A549 (cell line): ENCODE results near the gene AUTS2. TPM values are rescaled to one million over a fixed set of nuclear protein-coding genes. Genes with fewer than 3 reads are reported as not detected.

Experiments
- ATAC-seq, 2 experiments: fragments of 200-7000 bp in 1 of 2; fragments of >200 bp in 1 of 2; cut with Nextera tagmentation in 1 of 2; cut with Tn5 transposase in 1 of 2; 3 replicates each; pipeline versions ENCODE4 v1.8.0 to v1.9.1; 2018 to 2020; ENCODE audit warnings: mild to moderate bottlenecking in 1 of 2, moderate library complexity in 1 of 2
- CTCF ChIA-PET: fragments of 300-600 bp; sonication (Branson Sonifier 250); formaldehyde crosslinking; extraction: SDS; loops from one replicate; lab custom pipeline; 2021; ENCODE audit warnings: antibody characterized with exemption, inconsistent platforms; lab: Yijun Ruan, JAX
- POLR2A ChIA-PET: fragments of 350-600 bp; formaldehyde crosslinking; extraction: SDS; loops from one replicate; lab custom pipeline; 2021; ENCODE audit warnings: antibody characterized with exemption, inconsistent platforms; lab: Yijun Ruan, JAX
- DNase-seq, 2 experiments: peaks; one replicate each; pipeline versions ENCODE4 v3.0.0 to v3.0.0-alpha.2; 2011 to 2016; ENCODE audit warnings: low read depth in 1 of 2, low spot score in 1 of 2
- FAIRE-seq: peaks from 2 replicates; lab custom pipeline; 2011; peaks lifted over from hg19 to GRCh38; lab: Jason Lieb, UNC
- H3K27ac ChIP-seq, 2 experiments: fragments of >200 bp; sonication (Bioruptor Twin); formaldehyde crosslinking; 3 replicates each; pipeline ENCODE4 v1.5.1; 2016 to 2017
- H3K4me1 ChIP-seq: fragments of >200 bp; sonication (Bioruptor Twin); formaldehyde crosslinking; 3 replicates; pipeline ENCODE4 v1.6.1; 2016
- H3K4me2 ChIP-seq: fragments of >200 bp; sonication (Bioruptor Twin); formaldehyde crosslinking; 3 replicates; pipeline ENCODE4 v1.6.1; 2016
- H3K4me3 ChIP-seq: fragments of >200 bp; sonication (Bioruptor Twin); formaldehyde crosslinking; 3 replicates; pipeline ENCODE4 v1.5.1; 2016
- H3K9me3 ChIP-seq: fragments of >200 bp; sonication (Bioruptor Twin); formaldehyde crosslinking; 3 replicates; pipeline ENCODE4 v1.6.1; 2016
- EHMT2 ChIP-seq: fragments of 200-600 bp; sonication (generic); IDR thresholded peaks from 2 replicates; pipeline ENCODE4 v1.6.1; 2016; ENCODE audit warnings: antibody characterized with exemption, low read depth, mild to moderate bottlenecking, moderate library complexity
- ESRRA ChIP-seq: fragments of 150-350 bp; IDR thresholded peaks from 2 replicates; pipeline ENCODE4 v1.6.1; 2014; ENCODE audit warnings: mild to moderate bottlenecking, low read length, borderline replicate concordance
- GATA3 ChIP-seq: IDR thresholded peaks from 2 replicates; pipeline ENCODE4 v1.6.1; 2012; ENCODE audit warnings: borderline replicate concordance
- HDAC2 ChIP-seq: fragments of 200-600 bp; sonication (generic); IDR thresholded peaks from 2 replicates; pipeline ENCODE4 v1.6.1; 2016
- HOXA7 ChIP-seq: fragments of 250-450 bp; sonication (Bioruptor Pico); IDR thresholded peaks from 2 replicates; pipeline ENCODE4 v1.5.0; 2020; ENCODE audit warnings: mild to moderate bottlenecking, moderate library complexity
- HOXB13 ChIP-seq: fragments of 250-450 bp; sonication (Bioruptor Pico); IDR thresholded peaks from 2 replicates; pipeline ENCODE4 v1.5.0; 2020; ENCODE audit warnings: low read depth, mild to moderate bottlenecking, moderate library complexity
- JUNB ChIP-seq: fragments of >200 bp; sonication (Bioruptor Twin); formaldehyde crosslinking; IDR thresholded peaks from 2 replicates; pipeline ENCODE4 v1.6.1; 2016
- KDM1A ChIP-seq: fragments of 200-600 bp; sonication (generic); IDR thresholded peaks from 2 replicates; pipeline ENCODE4 v1.6.1; 2016; ENCODE audit warnings: low read depth, mild to moderate bottlenecking
- MAFK ChIP-seq: fragments of 450-650 bp; IDR thresholded peaks from 2 replicates; pipeline ENCODE4 v1.6.1; 2014; ENCODE audit not compliant: partially characterized antibody
- NFE2L2 ChIP-seq: fragments of 150-350 bp; conservative IDR thresholded peaks from 2 replicates; pipeline ENCODE4 v1.6.1; 2014; ENCODE audit warnings: low read length
- RCOR1 ChIP-seq: fragments of 150-350 bp; IDR thresholded peaks from 2 replicates; pipeline ENCODE4 v1.6.1; 2014; ENCODE audit warnings: antibody characterized with exemption, low read length, low read depth
- SMC3 ChIP-seq: fragments of >200 bp; sonication (Bioruptor Twin); formaldehyde crosslinking; IDR thresholded peaks from 3 replicates; pipeline ENCODE4 v1.6.1; 2018; ENCODE audit warnings: inconsistent platforms
- TFCP2L1 ChIP-seq: fragments of 250-450 bp; sonication (Bioruptor Pico); IDR thresholded peaks from 2 replicates; pipeline ENCODE4 v1.5.0; 2021; ENCODE audit warnings: mild to moderate bottlenecking
- ZC3H11A ChIP-seq: fragments of 450-650 bp; IDR thresholded peaks from 2 replicates; pipeline ENCODE4 v1.6.1; 2014; ENCODE audit warnings: antibody characterized with exemption, mild to moderate bottlenecking
- WGBS: methylation state at CpG from one replicate; pipeline ENCODE4 v1.1.6; 2017; ENCODE audit errors: missing lambda C conversion rate; 5-methylcytosine and 5-hydroxymethylcytosine counted together
- polyA plus RNA-seq, 4 experiments: library from polyadenylated mRNA; depleted of rRNA in 3 of 4; stranded (reverse); fragments of >200 nt; fragmentation: RNase III in 1 of 4; extraction: RNeasy Plus Mini Kit Qiagen cat#74134 plus additional on column Dnase treatment in 1 of 4; gene quantifications; 2 replicates in 3 of 4; 3 replicates in 1 of 4; pipeline ENCODE4 v1.2.3, GENCODE V29; 2011 to 2017
- TF ChIP-seq, protein P1 (sequence below): fragments of 200-600 bp; sonication (generic); IDR thresholded peaks from 2 replicates; pipeline ENCODE4 v1.6.1; 2016; ENCODE audit warnings: antibody characterized with exemption, mild to moderate bottlenecking, moderate library complexity
- TF ChIP-seq, protein P2 (sequence below): fragments of 450-650 bp; IDR thresholded peaks from 2 replicates; pipeline ENCODE4 v1.6.1; 2014; ENCODE audit warnings: antibody characterized with exemption
- TF ChIP-seq, protein P3 (sequence below): fragments of >200 bp; sonication (Bioruptor Twin); formaldehyde crosslinking; IDR thresholded peaks from 3 replicates; pipeline ENCODE4 v1.6.1; 2016
- TF ChIP-seq, protein P4 (sequence below): IDR thresholded peaks from 2 replicates; pipeline ENCODE4 v1.6.1; 2012; ENCODE audit warnings: low read depth, borderline replicate concordance
- TF ChIP-seq, protein P5 (sequence below): IDR thresholded peaks from 2 replicates; pipeline ENCODE4 v1.6.1; 2012
- TF ChIP-seq, protein P6 (sequence below): fragments of 250-450 bp; sonication (Bioruptor Pico); IDR thresholded peaks from 2 replicates; pipeline ENCODE4 v1.5.0; 2021; ENCODE audit warnings: mild to moderate bottlenecking, moderate library complexity, borderline replicate concordance
- TF ChIP-seq, protein P7 (sequence below): IDR thresholded peaks from 2 replicates; pipeline ENCODE4 v1.6.1; 2012

The AUTS2 gene
- polyA plus RNA-seq, 2 of the 4 experiments (the other 2 are of a cell fraction) = 1.6 to 3.6 TPM

DNA sequence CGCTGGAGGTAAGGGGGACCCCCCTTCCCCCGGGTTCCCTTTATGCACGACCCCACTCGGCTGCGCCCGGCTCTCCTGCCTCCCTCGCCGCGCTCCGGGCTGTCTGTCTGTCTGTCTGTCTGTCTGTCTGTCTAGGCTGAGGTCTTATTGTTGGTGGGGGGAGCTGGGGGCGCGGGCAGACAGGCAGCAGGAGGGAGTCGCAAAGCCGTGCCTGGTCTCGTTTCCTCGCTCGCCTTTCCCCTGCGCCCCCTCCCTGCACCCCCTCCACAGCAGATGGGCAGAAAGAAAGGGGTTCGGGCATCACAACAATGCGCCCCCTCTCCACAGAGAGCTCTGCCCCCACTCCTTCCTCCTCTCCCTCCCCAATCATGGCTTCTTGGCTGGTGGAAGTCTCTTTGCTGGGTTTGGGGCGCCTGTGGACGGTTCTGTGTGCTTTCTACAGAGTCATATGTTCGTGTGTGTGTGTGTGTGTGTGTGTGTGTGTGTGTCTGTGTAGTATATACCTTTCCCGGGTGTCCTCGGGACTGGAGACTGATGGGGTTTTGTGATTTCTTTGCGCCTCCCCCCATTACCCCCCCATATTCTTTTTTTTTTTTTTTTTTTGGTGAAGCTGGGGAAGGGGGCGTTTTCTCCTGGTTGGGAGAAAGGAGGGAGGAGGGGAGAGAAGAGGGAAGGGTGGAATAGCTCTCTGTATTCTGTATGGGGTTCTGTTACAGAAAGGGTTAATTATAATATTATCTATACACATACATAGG is 1.9 kb downstream of the AUTS2 start:
- H3K9me3 ChIP-seq = no peaks in the 10 kb centered on the region
- POLR2A ChIA-PET = interaction anchor here (0.6 kb wide), 3 partner anchors 14 to 1046 kb away, joined by 3 to 9 read pairs (median 4); no protein-coding TSS in a partner anchor

DNA sequence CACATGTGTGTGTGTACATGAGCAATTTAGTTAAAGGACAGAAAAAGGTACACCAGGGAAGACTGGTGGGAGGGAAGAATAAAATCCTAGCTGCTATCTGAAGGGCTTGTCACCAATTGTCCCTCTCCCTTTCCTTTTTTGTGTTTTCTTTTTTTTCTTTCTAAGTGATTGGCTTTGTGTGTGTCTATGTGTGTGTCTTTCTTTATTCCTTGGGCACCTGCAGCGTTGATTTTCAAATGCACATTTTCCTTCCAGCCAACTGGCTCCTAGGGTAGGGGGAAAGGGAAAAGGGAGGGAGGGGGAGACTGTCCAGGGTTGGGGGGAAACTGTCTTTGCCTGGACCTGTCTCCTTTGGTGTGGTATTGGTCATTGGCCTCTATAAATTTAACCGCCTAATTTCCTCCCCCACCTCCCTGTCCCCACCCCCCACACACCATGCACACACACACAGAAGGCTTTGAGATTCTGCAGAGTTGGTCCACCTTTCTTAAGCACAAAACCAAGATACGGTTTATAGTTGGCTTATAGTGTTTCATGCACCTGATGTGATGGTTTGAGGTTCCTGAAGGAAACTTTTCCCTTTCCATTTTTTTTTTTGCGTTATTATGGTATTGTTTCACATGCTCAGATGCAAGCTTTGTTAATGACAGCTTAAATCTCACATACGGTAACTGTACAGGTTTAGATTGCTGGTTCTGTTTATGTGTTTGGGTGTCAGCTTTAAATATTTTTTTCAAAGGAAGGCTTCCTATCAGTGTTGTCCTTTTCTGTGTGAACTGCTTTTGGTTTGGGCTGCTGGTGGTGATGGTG is 2.6 kb downstream of the AUTS2 start:
- no peak for FAIRE-seq
- peak overlapping the region; percentile 92; the same call in 2 of the 3 replicates for H3K4me3 ChIP-seq
- no peaks in the 10 kb centered on the region for H3K9me3 ChIP-seq
- no peak for DNase-seq
- 78% methylated on average over 5 of the region's 5 CpGs for WGBS
- H3K4me1 ChIP-seq = peaks cover 12% of the 10 kb centered on the region; the same call in 2 of the 3 replicates
- H3K4me2 ChIP-seq = peak overlapping the region; percentile 99
- POLR2A ChIA-PET = interaction anchor here (0.6 kb wide), 2 partner anchors 17 to 1047 kb away, joined by 3 to 9 read pairs; no protein-coding TSS in a partner anchor
- TF ChIP-seq KDM1A (no peak), JUNB (no peak), TFCP2L1 (no peak), HDAC2 (no peak), ESRRA (no peak), RCOR1 (no peak), ZC3H11A (no peak), SMC3 (no peak), NFE2L2 (no peak), EHMT2 (no peak)
- TF ChIP-seq, protein P1, sequence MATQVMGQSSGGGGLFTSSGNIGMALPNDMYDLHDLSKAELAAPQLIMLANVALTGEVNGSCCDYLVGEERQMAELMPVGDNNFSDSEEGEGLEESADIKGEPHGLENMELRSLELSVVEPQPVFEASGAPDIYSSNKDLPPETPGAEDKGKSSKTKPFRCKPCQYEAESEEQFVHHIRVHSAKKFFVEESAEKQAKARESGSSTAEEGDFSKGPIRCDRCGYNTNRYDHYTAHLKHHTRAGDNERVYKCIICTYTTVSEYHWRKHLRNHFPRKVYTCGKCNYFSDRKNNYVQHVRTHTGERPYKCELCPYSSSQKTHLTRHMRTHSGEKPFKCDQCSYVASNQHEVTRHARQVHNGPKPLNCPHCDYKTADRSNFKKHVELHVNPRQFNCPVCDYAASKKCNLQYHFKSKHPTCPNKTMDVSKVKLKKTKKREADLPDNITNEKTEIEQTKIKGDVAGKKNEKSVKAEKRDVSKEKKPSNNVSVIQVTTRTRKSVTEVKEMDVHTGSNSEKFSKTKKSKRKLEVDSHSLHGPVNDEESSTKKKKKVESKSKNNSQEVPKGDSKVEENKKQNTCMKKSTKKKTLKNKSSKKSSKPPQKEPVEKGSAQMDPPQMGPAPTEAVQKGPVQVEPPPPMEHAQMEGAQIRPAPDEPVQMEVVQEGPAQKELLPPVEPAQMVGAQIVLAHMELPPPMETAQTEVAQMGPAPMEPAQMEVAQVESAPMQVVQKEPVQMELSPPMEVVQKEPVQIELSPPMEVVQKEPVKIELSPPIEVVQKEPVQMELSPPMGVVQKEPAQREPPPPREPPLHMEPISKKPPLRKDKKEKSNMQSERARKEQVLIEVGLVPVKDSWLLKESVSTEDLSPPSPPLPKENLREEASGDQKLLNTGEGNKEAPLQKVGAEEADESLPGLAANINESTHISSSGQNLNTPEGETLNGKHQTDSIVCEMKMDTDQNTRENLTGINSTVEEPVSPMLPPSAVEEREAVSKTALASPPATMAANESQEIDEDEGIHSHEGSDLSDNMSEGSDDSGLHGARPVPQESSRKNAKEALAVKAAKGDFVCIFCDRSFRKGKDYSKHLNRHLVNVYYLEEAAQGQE = no peak
- TF ChIP-seq, protein P2, sequence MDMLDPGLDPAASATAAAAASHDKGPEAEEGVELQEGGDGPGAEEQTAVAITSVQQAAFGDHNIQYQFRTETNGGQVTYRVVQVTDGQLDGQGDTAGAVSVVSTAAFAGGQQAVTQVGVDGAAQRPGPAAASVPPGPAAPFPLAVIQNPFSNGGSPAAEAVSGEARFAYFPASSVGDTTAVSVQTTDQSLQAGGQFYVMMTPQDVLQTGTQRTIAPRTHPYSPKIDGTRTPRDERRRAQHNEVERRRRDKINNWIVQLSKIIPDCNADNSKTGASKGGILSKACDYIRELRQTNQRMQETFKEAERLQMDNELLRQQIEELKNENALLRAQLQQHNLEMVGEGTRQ = no peak
- TF ChIP-seq, protein P3, sequence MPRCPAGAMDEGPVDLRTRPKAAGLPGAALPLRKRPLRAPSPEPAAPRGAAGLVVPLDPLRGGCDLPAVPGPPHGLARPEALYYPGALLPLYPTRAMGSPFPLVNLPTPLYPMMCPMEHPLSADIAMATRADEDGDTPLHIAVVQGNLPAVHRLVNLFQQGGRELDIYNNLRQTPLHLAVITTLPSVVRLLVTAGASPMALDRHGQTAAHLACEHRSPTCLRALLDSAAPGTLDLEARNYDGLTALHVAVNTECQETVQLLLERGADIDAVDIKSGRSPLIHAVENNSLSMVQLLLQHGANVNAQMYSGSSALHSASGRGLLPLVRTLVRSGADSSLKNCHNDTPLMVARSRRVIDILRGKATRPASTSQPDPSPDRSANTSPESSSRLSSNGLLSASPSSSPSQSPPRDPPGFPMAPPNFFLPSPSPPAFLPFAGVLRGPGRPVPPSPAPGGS = no peak
- TF ChIP-seq, protein P4, sequence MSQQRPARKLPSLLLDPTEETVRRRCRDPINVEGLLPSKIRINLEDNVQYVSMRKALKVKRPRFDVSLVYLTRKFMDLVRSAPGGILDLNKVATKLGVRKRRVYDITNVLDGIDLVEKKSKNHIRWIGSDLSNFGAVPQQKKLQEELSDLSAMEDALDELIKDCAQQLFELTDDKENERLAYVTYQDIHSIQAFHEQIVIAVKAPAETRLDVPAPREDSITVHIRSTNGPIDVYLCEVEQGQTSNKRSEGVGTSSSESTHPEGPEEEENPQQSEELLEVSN = no peak
- TF ChIP-seq, protein P5, sequence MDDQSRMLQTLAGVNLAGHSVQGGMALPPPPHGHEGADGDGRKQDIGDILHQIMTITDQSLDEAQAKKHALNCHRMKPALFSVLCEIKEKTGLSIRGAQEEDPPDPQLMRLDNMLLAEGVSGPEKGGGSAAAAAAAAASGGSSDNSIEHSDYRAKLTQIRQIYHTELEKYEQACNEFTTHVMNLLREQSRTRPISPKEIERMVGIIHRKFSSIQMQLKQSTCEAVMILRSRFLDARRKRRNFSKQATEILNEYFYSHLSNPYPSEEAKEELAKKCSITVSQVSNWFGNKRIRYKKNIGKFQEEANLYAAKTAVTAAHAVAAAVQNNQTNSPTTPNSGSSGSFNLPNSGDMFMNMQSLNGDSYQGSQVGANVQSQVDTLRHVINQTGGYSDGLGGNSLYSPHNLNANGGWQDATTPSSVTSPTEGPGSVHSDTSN = no peak
- TF ChIP-seq, protein P6, sequence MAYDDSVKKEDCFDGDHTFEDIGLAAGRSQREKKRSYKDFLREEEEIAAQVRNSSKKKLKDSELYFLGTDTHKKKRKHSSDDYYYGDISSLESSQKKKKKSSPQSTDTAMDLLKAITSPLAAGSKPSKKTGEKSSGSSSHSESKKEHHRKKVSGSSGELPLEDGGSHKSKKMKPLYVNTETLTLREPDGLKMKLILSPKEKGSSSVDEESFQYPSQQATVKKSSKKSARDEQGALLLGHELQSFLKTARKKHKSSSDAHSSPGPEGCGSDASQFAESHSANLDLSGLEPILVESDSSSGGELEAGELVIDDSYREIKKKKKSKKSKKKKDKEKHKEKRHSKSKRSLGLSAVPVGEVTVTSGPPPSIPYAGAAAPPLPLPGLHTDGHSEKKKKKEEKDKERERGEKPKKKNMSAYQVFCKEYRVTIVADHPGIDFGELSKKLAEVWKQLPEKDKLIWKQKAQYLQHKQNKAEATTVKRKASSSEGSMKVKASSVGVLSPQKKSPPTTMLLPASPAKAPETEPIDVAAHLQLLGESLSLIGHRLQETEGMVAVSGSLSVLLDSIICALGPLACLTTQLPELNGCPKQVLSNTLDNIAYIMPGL (CRISPR knock-in tag) = no peak
- CTCF ChIA-PET = no interaction called here
- no peak overlapping the region for H3K27ac ChIP-seq
- ATAC-seq = no peak

More for the DNA sequence above, 1.9 kb downstream of the AUTS2 start:
- no peak for TF ChIP-seq EHMT2
- no peak for TF ChIP-seq NFE2L2
- TF ChIP-seq MAFK = no peak
- no peak for TF ChIP-seq HOXA7
- TF ChIP-seq, protein P7, sequence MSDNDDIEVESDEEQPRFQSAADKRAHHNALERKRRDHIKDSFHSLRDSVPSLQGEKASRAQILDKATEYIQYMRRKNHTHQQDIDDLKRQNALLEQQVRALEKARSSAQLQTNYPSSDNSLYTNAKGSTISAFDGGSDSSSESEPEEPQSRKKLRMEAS = no peak
- no peak for TF ChIP-seq SMC3
- no peak for TF ChIP-seq GATA3
- no peak for TF ChIP-seq HOXB13
- FAIRE-seq (no peak), DNase-seq (peak in 1 of 2 experiments; percentile 10), ATAC-seq (no peak)
- Histone ChIP-seq H3K4me1 (peaks cover 12% of the 10 kb centered on the region; the same call in 2 of the 3 replicates), H3K4me3 (peak overlapping the region; percentile 92), H3K4me2 (peak overlapping the region; percentile 99), H3K27ac (peak overlapping the region; percentile 81 to 92)
- WGBS = under 1% methylated on average over 25 of the region's 27 CpGs
- CTCF ChIA-PET = no interaction called here
